Keratinocyte (primary cell): Measurements from ENCODE around the gene CD33.

Experiments
- CTCF ChIP-seq, 3 experiments: IDR thresholded peaks in 1 of 3; conservative IDR thresholded peaks in 1 of 3; optimal IDR thresholded peaks in 1 of 3; 2 replicates in 2 of 3; 3 replicates in 1 of 3; pipeline versions ENCODE3 to v1.5.1; 2011; ENCODE audit warnings: low read length in 3 of 3, mild to moderate bottlenecking in 3 of 3, moderate library complexity in 2 of 3, control low read depth in 1 of 3, inconsistent platforms in 1 of 3; ENCODE audit not compliant: insufficient read depth in 2 of 3; ENCODE audit errors: extremely low read depth in 1 of 3
- EZH2 ChIP-seq: IDR thresholded peaks from one replicate; pipeline ENCODE4 v1.6.1; 2012; ENCODE audit warnings: inconsistent platforms, mild to moderate bottlenecking, low read length, moderate library complexity

- TF ChIP-seq CTCF (optimal IDR thresholded peaks at IDR 0.05 in 1 of 3, IDR thresholded peaks at IDR 0.05 in 1 of 3, conservative IDR thresholded peaks at IDR 0.05 in 1 of 3; ENCODE audit: extremely low read depth in 1 of 3, insufficient read depth in 2 of 3, low read length in 3 of 3) (no peak), EZH2 (no peak)
Observed at GRCh38 chr19:51263808-51264207, 38.9 kb downstream of the CD33 start.
